Muscle layer of colon (tissue), 2 donors: ENCODE data around the gene YJU2.

Source experiments
- H3K27ac ChIP-seq: one replicate; pipeline ENCODE4 v1.7.0; 2013; ENCODE audit warnings: low read depth, mild to moderate bottlenecking, low read length, moderate library complexity
- H3K27me3 ChIP-seq, 2 donors: one replicate each; pipeline ENCODE4 v1.7.0; 2013; ENCODE audit warnings: low read length in 2 of 2, mild to moderate bottlenecking in 2 of 2; ENCODE audit not compliant: insufficient read depth in 2 of 2, control insufficient read depth in 1 of 2
- H3K36me3 ChIP-seq: one replicate; pipeline ENCODE4 v1.7.0; 2013; ENCODE audit warnings: mild to moderate bottlenecking, low read length; ENCODE audit not compliant: insufficient read depth
- H3K4me1 ChIP-seq: one replicate; pipeline ENCODE4 v1.7.0; 2013; ENCODE audit warnings: mild to moderate bottlenecking, low read length; ENCODE audit not compliant: insufficient read depth
- H3K4me3 ChIP-seq, 2 donors: one replicate each; pipeline ENCODE4 v1.7.0; 2013; ENCODE audit warnings: low read length in 2 of 2, low read depth in 1 of 2, mild to moderate bottlenecking in 1 of 2, moderate library complexity in 1 of 2
- H3K9ac ChIP-seq: one replicate; pipeline ENCODE4 v1.7.0; 2013; ENCODE audit warnings: low read length
- H3K9me3 ChIP-seq: one replicate; pipeline ENCODE4 v1.7.0; 2013; ENCODE audit warnings: mild to moderate bottlenecking, low read length
- donor health status: abdominal sarcoma.
- donor health status: Adenocarcinoma of cecum.

YJU2 gene

GRCh38 chr19:4256563-4256962 lies 9.7 kb downstream of the YJU2 start:
- Histone ChIP-seq H3K36me3 (peaks cover 41% of the 10 kb centered on the region), H3K27ac (no peak overlapping the region), H3K27me3 (no peaks in the 10 kb centered on the region), H3K9ac (no peak overlapping the region), H3K4me1 (no peaks in the 10 kb centered on the region), H3K9me3 (no peaks in the 10 kb centered on the region), H3K4me3 (no peak overlapping the region)

- H3K36me3 ChIP-seq, result peaks cover 38% of the 10 kb centered on the region
- no peaks in the 10 kb centered on the region for H3K4me1 ChIP-seq
- no peak overlapping the region for H3K4me3 ChIP-seq
- no peaks in the 10 kb centered on the region for H3K27me3 ChIP-seq
- no peaks in the 10 kb centered on the region for H3K9me3 ChIP-seq
- H3K27ac ChIP-seq, result no peak overlapping the region
- H3K9ac ChIP-seq, result no peak overlapping the region
These were observed 10.1 kb downstream of the YJU2 start for GRCh38 chr19:4257025-4257424.

DNA sequence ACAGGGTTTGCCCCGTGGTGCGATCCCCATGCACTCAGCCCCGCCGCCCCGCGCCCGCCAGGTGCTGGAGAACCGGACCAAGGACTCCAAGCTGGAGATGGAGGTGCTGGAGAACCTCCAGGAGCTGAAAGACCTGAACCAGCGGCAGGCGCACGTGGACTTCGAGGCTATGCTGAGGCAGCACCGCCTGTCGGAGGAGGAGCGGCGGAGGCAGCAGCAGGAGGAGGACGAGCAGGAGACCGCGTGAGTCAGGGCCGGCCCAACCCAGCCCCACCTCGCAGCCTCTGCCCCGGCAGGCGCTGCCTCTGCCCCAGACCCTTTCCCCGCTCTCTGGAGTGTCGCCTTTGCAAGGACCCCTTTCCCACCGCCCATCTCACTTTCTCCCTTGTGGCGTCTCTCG lies 11.3 kb downstream of the YJU2 start:
- Histone ChIP-seq H3K27ac (no peak overlapping the region), H3K9ac (no peak overlapping the region), H3K27me3 (no peaks in the 10 kb centered on the region), H3K4me1 (no peaks in the 10 kb centered on the region), H3K36me3 (peaks cover 41% of the 10 kb centered on the region), H3K9me3 (no peaks in the 10 kb centered on the region), H3K4me3 (no peak overlapping the region)

DNA sequence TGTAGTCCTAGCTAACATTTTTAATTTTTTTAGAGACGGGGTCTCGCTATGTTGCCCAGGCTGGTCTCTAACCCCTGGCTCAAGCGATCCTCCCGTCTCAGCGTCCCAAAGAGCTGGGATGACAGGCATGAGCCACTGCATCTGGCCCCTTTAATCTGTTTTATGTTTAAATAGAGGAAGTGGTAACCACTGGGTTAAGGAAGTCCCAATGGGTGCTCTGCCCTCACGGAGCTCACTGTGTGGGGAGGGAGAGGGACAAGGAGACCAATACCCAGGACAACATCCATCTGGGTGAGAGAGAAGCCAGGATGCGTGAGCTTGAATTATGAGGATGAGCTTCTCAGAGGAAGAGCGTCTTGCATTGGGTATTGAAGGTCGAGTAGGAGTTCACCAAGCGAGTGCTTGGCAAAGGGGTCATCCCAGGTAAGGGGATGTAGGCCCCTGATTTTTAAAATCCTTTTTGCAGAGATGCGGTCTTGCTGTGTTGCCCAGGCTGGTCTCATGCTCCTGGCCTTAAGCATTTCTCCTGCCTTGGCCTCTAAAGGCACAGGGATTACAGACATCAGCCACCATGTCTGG lies 13.8 kb downstream of the YJU2 start:
- peaks cover 30% of the 10 kb centered on the region for H3K36me3 ChIP-seq

GRCh38 chr19:4264812-4265211 lies 17.9 kb downstream of the YJU2 start:
- Histone ChIP-seq H3K4me3 (no peak overlapping the region), H3K36me3 (peaks cover 41% of the 10 kb centered on the region), H3K27ac (no peak overlapping the region), H3K9me3 (no peaks in the 10 kb centered on the region), H3K4me1 (no peaks in the 10 kb centered on the region), H3K27me3 (no peaks in the 10 kb centered on the region), H3K9ac (no peak overlapping the region)

More for the DNA sequence above, 13.8 kb downstream of the YJU2 start:
- Histone ChIP-seq H3K4me1 (no peaks in the 10 kb centered on the region), H3K27me3 (no peaks in the 10 kb centered on the region), H3K4me3 (no peak overlapping the region), H3K27ac (no peak overlapping the region), H3K9me3 (no peaks in the 10 kb centered on the region), H3K9ac (no peak overlapping the region)

DNA sequence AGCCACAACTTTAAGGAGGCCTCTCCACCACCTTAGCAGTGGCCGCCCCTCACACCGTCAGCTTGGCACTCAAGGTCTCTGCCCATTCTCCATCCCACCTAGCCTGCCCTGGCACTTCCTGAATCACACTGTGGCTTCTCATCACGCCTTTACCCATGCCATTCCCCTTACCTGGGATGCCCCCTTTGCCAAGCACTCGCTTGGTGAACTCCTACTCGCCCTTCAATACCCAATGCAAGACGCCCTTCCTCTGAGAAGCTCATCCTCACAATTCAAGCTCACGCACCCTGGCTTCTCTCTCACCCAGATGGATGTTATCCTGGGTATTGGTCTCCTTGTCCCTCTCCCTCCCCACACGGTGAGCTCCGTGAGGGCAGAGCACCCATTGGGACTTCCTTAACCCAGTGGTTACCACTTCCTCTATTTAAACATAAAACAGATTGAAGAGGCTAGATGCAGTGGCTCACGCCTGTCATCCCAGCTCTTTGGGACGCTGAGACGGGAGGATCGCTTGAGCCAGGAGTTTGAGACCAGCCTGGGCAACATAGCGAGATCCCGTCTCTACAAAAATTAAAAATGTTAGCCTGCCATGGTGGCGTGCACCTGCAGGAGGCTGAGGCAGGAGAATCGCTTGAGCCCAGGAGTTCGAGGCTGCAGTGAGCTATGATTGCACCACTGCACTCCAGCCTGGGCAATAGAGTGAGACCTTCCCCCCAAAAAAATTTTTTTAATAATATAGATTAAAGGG lies 19.5 kb downstream of the YJU2 start:
- H3K9me3 ChIP-seq, result no peaks in the 10 kb centered on the region
- no peak overlapping the region for H3K4me3 ChIP-seq
- no peaks in the 10 kb centered on the region for H3K4me1 ChIP-seq
- H3K36me3 ChIP-seq, result peaks cover 35% of the 10 kb centered on the region
- H3K27me3 ChIP-seq, result no peaks in the 10 kb centered on the region
- H3K27ac ChIP-seq, result no peak overlapping the region
- H3K9ac ChIP-seq, result no peak overlapping the region

DNA sequence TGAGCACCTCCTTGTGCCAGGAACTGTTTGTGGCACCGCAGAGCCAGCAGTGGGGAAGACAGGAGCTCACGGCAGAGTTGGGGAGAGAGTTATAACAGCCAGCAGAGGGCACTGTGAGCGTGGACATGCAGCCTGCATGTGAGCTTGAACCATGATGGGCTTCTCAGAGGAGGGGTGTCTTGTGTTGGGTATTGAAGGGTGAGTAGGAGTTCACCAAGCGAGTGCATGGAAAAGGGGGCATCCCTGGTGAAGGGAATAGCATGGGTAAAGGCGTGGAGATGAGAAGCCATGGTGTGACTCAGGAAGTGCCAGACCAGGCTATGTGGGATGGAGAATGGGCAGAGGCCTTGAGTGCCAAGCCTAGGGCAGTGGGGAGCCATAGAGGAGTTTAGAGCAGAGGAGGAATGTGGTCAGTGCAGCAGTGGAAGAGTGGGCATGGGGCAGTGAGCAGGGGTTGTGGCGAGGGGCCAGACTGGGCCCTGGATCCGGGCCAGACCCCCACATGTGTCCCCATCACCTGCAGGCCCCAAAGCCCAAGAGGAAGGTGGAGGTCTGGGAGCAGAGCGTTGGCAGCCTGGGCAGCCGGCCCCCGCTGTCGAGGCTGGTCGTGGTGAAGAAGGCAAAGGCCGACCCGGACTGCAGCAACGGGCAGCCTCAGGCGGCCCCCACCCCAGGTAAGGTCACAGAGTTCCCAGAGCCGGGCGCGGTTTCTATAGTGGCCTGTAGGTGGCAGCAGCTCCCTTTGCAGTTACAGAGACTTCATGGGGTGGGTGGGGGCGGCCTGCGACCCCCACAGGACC lies 20.4 kb downstream of the YJU2 start:
- Histone ChIP-seq H3K4me1 (no peaks in the 10 kb centered on the region), H3K36me3 (peaks cover 34% of the 10 kb centered on the region), H3K9me3 (no peaks in the 10 kb centered on the region), H3K4me3 (no peak overlapping the region), H3K9ac (no peak overlapping the region), H3K27ac (no peak overlapping the region), H3K27me3 (no peaks in the 10 kb centered on the region)

DNA sequence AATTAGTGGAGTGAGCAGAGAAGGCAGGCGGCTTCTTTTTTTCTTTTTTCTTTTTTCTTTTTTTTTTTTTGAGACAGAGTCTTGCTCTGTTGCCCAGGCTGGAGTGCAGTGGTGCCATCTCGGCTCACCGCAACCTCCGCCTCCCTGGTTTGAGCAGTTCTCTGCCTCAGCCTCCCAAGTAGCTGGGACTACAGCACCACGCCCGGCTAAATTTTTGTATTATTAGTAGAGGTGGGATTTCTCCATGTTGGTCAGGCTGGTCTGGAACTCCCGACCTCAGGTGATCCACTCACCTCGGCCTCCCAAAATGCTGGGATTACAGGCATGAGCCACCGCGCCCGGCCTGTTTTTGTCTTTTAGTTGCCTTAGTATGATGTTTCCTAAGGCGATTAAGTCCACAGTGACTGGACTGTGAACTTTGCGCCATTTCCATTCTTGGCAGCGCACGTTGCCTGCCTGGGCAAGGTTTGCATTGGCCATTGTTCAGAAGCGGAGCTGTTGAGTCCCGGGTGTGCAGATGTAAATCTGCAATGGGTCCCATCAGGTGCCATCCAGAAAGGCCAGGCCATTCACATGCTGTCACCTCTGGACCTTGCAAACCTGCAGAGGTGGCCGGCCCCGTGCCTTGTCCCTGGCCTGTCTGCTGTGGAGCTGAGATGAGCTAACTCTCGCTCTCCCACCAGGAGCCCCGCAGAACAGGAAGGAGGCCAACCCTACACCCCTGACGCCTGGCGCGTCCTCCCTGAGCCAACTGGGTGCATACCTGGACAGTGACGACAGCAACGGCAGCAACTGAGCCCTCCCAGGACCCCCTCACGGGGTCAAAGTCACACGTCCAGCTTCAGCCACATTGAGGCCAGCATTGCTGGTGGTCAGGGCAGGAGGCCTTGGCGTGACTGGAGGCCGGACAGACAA lies 21.3 kb downstream of the YJU2 start:
- peaks cover 27% of the 10 kb centered on the region for H3K36me3 ChIP-seq
- no peaks in the 10 kb centered on the region for H3K9me3 ChIP-seq
- no peak overlapping the region for H3K9ac ChIP-seq
- H3K27me3 ChIP-seq, result no peaks in the 10 kb centered on the region
- no peak overlapping the region for H3K4me3 ChIP-seq
- no peak overlapping the region for H3K27ac ChIP-seq
- H3K4me1 ChIP-seq, result no peaks in the 10 kb centered on the region

DNA sequence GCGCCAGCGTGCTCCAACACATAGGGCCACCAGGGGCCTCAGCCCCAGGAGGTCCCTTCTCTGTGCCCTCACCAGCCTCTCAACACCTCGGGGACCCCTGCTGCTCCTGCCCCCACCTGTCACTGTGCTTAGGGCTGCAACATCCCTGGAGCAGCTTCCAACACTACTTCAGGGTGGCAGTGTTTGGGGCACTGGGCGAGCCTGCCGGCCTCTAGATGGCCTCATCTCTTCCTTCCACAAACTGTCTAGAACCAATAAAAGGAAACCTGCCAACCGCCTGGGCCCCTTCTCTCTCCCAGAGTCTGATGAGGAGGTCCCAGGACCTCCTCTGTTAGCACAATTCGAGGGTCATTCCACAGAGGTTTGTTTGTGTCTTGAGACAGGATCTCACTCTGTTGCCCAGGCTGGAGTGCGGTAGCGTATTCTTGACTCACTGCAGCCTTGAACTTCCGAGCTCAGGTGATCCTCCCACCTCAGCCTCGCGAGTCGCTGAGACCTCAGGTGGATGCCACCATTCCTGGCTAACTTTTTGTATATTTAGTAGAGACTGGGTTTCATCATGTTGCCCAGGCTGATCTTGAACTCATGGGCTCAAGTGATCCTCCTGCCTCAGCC lies 22.0 kb downstream of the YJU2 start:
- no peaks in the 10 kb centered on the region for H3K27me3 ChIP-seq
- H3K4me3 ChIP-seq, result no peak overlapping the region
- no peaks in the 10 kb centered on the region for H3K9me3 ChIP-seq
- H3K36me3 ChIP-seq, result peaks cover 25% of the 10 kb centered on the region
- H3K9ac ChIP-seq, result no peak overlapping the region
- H3K27ac ChIP-seq, result no peak overlapping the region
- no peaks in the 10 kb centered on the region for H3K4me1 ChIP-seq

- H3K36me3 ChIP-seq, result peaks cover 12% of the 10 kb centered on the region
- H3K27me3 ChIP-seq, result peaks cover under 1 to 2% of the 10 kb centered on the region in 2 donors
- H3K9me3 ChIP-seq, result no peaks in the 10 kb centered on the region
- H3K9ac ChIP-seq, result no peak overlapping the region
- no peaks in the 10 kb centered on the region for H3K4me1 ChIP-seq
- H3K4me3 ChIP-seq, result no peak overlapping the region
- H3K27ac ChIP-seq, result no peak overlapping the region
These were observed 26.0 kb downstream of the YJU2 start for GRCh38 chr19:4272894-4273293.
